Loucy (cell line): Measurements from ENCODE around the gene MON2.

Experiments used
- H2AFZ ChIP-seq: fragments of 200-600 bp; sonication (generic); 2 replicates; pipeline ENCODE4 v1.6.0; 2016; ENCODE audit warnings: antibody characterized with exemption, mild to moderate bottlenecking, low read length, moderate library complexity
- H3F3A ChIP-seq: fragments of 200-600 bp; 2 replicates; pipeline ENCODE4 v1.6.0; 2016; ENCODE audit warnings: antibody characterized with exemption, low read depth, mild to moderate bottlenecking
- H3K27me3 ChIP-seq: fragments of 200-600 bp; sonication (generic); 2 replicates; pipeline ENCODE4 v1.6.1; 2014; ENCODE audit warnings: low read length, mild to moderate bottlenecking; ENCODE audit not compliant: insufficient read depth, poor library complexity, severe bottlenecking
- H3K36me3 ChIP-seq: fragments of 200-600 bp; sonication (generic); 2 replicates; pipeline ENCODE4 v1.6.1; 2016; ENCODE audit warnings: low read length; ENCODE audit not compliant: insufficient read depth
- H3K4me1 ChIP-seq: fragments of 200-600 bp; sonication (generic); 2 replicates; pipeline ENCODE4 v1.5.1; 2014; ENCODE audit warnings: low read length, mild to moderate bottlenecking; ENCODE audit not compliant: insufficient read depth, poor library complexity, severe bottlenecking
- H3K4me2 ChIP-seq: fragments of 200-600 bp; sonication (generic); 2 replicates; pipeline ENCODE4 v1.6.0; 2014; ENCODE audit warnings: antibody characterized with exemption, low read length, low read depth, mild to moderate bottlenecking; ENCODE audit not compliant: poor library complexity, severe bottlenecking
- H3K4me3 ChIP-seq: fragments of 200-600 bp; sonication (generic); 2 replicates; pipeline ENCODE4 v1.5.1; 2014; ENCODE audit warnings: low read length, mild to moderate bottlenecking, mixed read lengths; ENCODE audit not compliant: poor library complexity, severe bottlenecking
- H3K79me2 ChIP-seq: fragments of 200-600 bp; sonication (generic); 2 replicates; pipeline ENCODE4 v1.6.1; 2014; ENCODE audit warnings: low read length; ENCODE audit not compliant: insufficient read depth
- H3K9ac ChIP-seq: fragments of 200-600 bp; sonication (generic); 2 replicates; pipeline ENCODE4 v1.6.0; 2014; ENCODE audit warnings: mild to moderate bottlenecking, low read depth, low read length, moderate library complexity; ENCODE audit not compliant: poor library complexity, severe bottlenecking
- H3K9me2 ChIP-seq: fragments of 200-600 bp; sonication (generic); replicated peaks from 2 replicates; pipeline ENCODE4 v1.6.1; 2016; ENCODE audit warnings: low read depth, low read length, mixed read lengths
- H3K9me3 ChIP-seq: fragments of 200-600 bp; sonication (generic); 2 replicates; pipeline ENCODE4 v1.6.1; 2014; ENCODE audit warnings: mild to moderate bottlenecking, antibody characterized with exemption, low read length, low read depth; ENCODE audit not compliant: insufficient read depth
- H4K20me1 ChIP-seq: fragments of 200-600 bp; sonication (generic); 2 replicates; pipeline ENCODE4 v1.6.0; 2014; ENCODE audit warnings: antibody characterized with exemption, low read length, mild to moderate bottlenecking; ENCODE audit not compliant: insufficient read depth, poor library complexity, severe bottlenecking
- CTCF ChIP-seq: fragments of 200-600 bp; sonication (generic); conservative IDR thresholded peaks from 2 replicates; pipeline ENCODE4 v1.5.1; 2014; ENCODE audit warnings: mild to moderate bottlenecking, antibody characterized with exemption, low read length
- EZH2phosphoT487 ChIP-seq: fragments of 200-600 bp; IDR thresholded peaks from 2 replicates; pipeline ENCODE4 v1.6.1; 2018; ENCODE audit warnings: antibody characterized with exemption, mild to moderate bottlenecking, moderate library complexity, borderline replicate concordance

MON2 gene

GRCh38 chr12:62581288-62582064, 114.8 kb downstream of the MON2 start:
- H3F3A ChIP-seq: no peaks in the 10 kb centered on the region
- no peak overlapping the region for H3K4me3 ChIP-seq
- H3K9ac ChIP-seq: no peak overlapping the region

GRCh38 chr12:62582065-62582366, 115.4 kb downstream of the MON2 start:
- peaks cover 7% of the 10 kb centered on the region; the same call in 1 of the 2 replicates for H3K36me3 ChIP-seq

More at GRCh38 chr12:62581288-62582064, 114.8 kb downstream of the MON2 start:
- H2AFZ ChIP-seq: no peak overlapping the region
- no peaks in the 10 kb centered on the region for H3K79me2 ChIP-seq
- no peaks in the 10 kb centered on the region for H3K9me3 ChIP-seq
- TF ChIP-seq CTCF (peak; percentile 76), EZH2phosphoT487 (no peak)
- no peaks in the 10 kb centered on the region for H4K20me1 ChIP-seq
- peaks cover 9% of the 10 kb centered on the region for H3K4me1 ChIP-seq
- H3K27me3 ChIP-seq: no peaks in the 10 kb centered on the region
- H3K4me2 ChIP-seq: no peak overlapping the region
- no peaks in the 10 kb centered on the region for H3K9me2 ChIP-seq
- peaks cover 7% of the 10 kb centered on the region; the same call in 1 of the 2 replicates for H3K36me3 ChIP-seq

GRCh38 chr12:62584619-62585018, 118.0 kb downstream of the MON2 start:
- Histone ChIP-seq H2AFZ (no peak overlapping the region), H3K27me3 (no peaks in the 10 kb centered on the region), H3K9me3 (no peaks in the 10 kb centered on the region)

More at GRCh38 chr12:62582065-62582366, 115.4 kb downstream of the MON2 start:
- TF ChIP-seq CTCF: no peak
- no peak for TF ChIP-seq EZH2phosphoT487
- H2AFZ ChIP-seq: no peak overlapping the region
- H3K27me3 ChIP-seq: no peaks in the 10 kb centered on the region
- peaks cover 9% of the 10 kb centered on the region for H3K4me1 ChIP-seq
- H3K79me2 ChIP-seq: no peaks in the 10 kb centered on the region
- no peaks in the 10 kb centered on the region for H4K20me1 ChIP-seq
- H3K4me3 ChIP-seq: no peak overlapping the region
- peak overlapping the region; percentile 17 for H3K9ac ChIP-seq
- no peaks in the 10 kb centered on the region for H3K9me3 ChIP-seq
- no peaks in the 10 kb centered on the region for H3F3A ChIP-seq
- no peaks in the 10 kb centered on the region for H3K9me2 ChIP-seq
- peak overlapping the region; percentile 12 for H3K4me2 ChIP-seq

More at GRCh38 chr12:62584619-62585018, 118.0 kb downstream of the MON2 start:
- Histone ChIP-seq H3K4me2 (no peak overlapping the region), H3K9me2 (no peaks in the 10 kb centered on the region), H3K79me2 (no peaks in the 10 kb centered on the region), H3K36me3 (peaks cover 16% of the 10 kb centered on the region; the same call in 1 of the 2 replicates), H3K4me3 (no peak overlapping the region), H3K4me1 (peaks cover 9% of the 10 kb centered on the region), H3F3A (no peaks in the 10 kb centered on the region), H4K20me1 (no peaks in the 10 kb centered on the region), H3K9ac (no peak overlapping the region)
- TF ChIP-seq CTCF (no peak), EZH2phosphoT487 (no peak)
